OCI-LY3 (cell line): Measurements from ENCODE around the gene SNX15.

Experiments
- H2AFZ ChIP-seq: fragments of 200-600, 300-600 bp; shearing (Covaris generic); 2 replicates; pipeline ENCODE4 v1.6.0; 2014; ENCODE audit warnings: antibody characterized with exemption, low read depth, low read length
- H3K27ac ChIP-seq: fragments of 200-600, 300-600 bp; sonication (generic); 2 replicates; pipeline ENCODE4 v1.5.1; 2014; ENCODE audit warnings: mild to moderate bottlenecking, low read length, moderate library complexity, mixed read lengths
- H3K27me3 ChIP-seq: fragments of 200-600, 300-600 bp; sonication (generic); 2 replicates; pipeline ENCODE4 v1.6.1; 2014; ENCODE audit warnings: low read depth, low read length, mixed read lengths
- H3K36me3 ChIP-seq: fragments of 200-600, 300-600 bp; sonication (generic); replicated peaks from 2 replicates; pipeline ENCODE3; 2014; ENCODE audit warnings: low read depth, low read length, mixed read lengths
- H3K4me1 ChIP-seq: fragments of 300-600, 200-600 bp; sonication (generic); 2 replicates; pipeline ENCODE4 v1.6.1; 2014; ENCODE audit warnings: low read length, mixed read lengths
- H3K4me2 ChIP-seq: fragments of 200-600, 300-600 bp; sonication (generic); 2 replicates; pipeline ENCODE4 v1.6.1; 2014; ENCODE audit warnings: low read length, mixed read lengths
- H3K4me3 ChIP-seq: fragments of 300-600, 200-600 bp; sonication (generic); 2 replicates; pipeline ENCODE4 v1.5.1; 2014; ENCODE audit warnings: antibody characterized with exemption, mild to moderate bottlenecking, low read length, moderate library complexity
- H3K79me2 ChIP-seq: fragments of 300-600, 200-600 bp; shearing (Covaris generic); 2 replicates; pipeline ENCODE4 v1.6.1; 2014; ENCODE audit warnings: mild to moderate bottlenecking, low read length, mixed read lengths
- H3K9ac ChIP-seq: fragments of 300-600, 200-600 bp; shearing (Covaris generic); 2 replicates; pipeline ENCODE4 v1.6.0; 2014; ENCODE audit warnings: mild to moderate bottlenecking, low read length, moderate library complexity
- H3K9me3 ChIP-seq: fragments of 200-600, 300-600 bp; shearing (Covaris generic); 2 replicates; pipeline ENCODE4 v1.6.1; 2014; ENCODE audit warnings: low read length, mixed read lengths; ENCODE audit not compliant: insufficient read depth
- H4K20me1 ChIP-seq: fragments of 200-600, 300-600 bp; sonication (generic); 2 replicates; pipeline ENCODE4 v1.6.1; 2016; ENCODE audit warnings: low read length, mixed read lengths; ENCODE audit not compliant: insufficient read depth
- CTCF ChIP-seq: fragments of 200-600, 300-600 bp; sonication (generic); IDR thresholded peaks from 2 replicates; pipeline ENCODE4 v1.5.1; 2014; ENCODE audit warnings: antibody characterized with exemption, low read length, low read depth
- EZH2phosphoT487 ChIP-seq: fragments of 200-600 bp; shearing (Covaris generic); IDR thresholded peaks from 2 replicates; pipeline ENCODE4 v1.6.1; 2018; ENCODE audit warnings: antibody characterized with exemption, mixed run types, low read depth

The SNX15 gene

GRCh38 chr11:65051398-65051858 lies 24.2 kb downstream of the SNX15 start:
- Histone ChIP-seq H3K9ac (no peak overlapping the region), H3K79me2 (no peaks in the 10 kb centered on the region), H3K27me3 (no peaks in the 10 kb centered on the region; the same call in 1 of the 2 replicates), H3K36me3 (no peaks in the 10 kb centered on the region), H3K9me3 (no peaks in the 10 kb centered on the region), H3K4me3 (no peak overlapping the region), H3K27ac (no peak overlapping the region), H2AFZ (no peak overlapping the region), H4K20me1 (no peaks in the 10 kb centered on the region), H3K4me1 (peaks cover 35% of the 10 kb centered on the region), H3K4me2 (0 out of 2 replicates have a peak overlapping the region, but pooled peaks have one; percentile 6)
- TF ChIP-seq EZH2phosphoT487 = no peak

GRCh38 chr11:65053827-65054508 lies 26.7 kb downstream of the SNX15 start:
- Histone ChIP-seq H3K4me1 (peaks cover 41% of the 10 kb centered on the region), H3K9me3 (no peaks in the 10 kb centered on the region), H3K4me2 (peak overlapping the region; percentile 21), H3K27me3 (no peaks in the 10 kb centered on the region; the same call in 1 of the 2 replicates), H3K9ac (no peak overlapping the region), H3K27ac (no peak overlapping the region), H3K4me3 (no peak overlapping the region), H4K20me1 (no peaks in the 10 kb centered on the region), H3K79me2 (no peaks in the 10 kb centered on the region), H2AFZ (no peak overlapping the region), H3K36me3 (no peaks in the 10 kb centered on the region)
- TF ChIP-seq EZH2phosphoT487 = no peak
- TF ChIP-seq CTCF = no peak

GRCh38 chr11:65055538-65055937 lies 28.3 kb downstream of the SNX15 start:
- Histone ChIP-seq H2AFZ (no peak overlapping the region), H3K9me3 (no peaks in the 10 kb centered on the region), H3K79me2 (no peaks in the 10 kb centered on the region), H4K20me1 (no peaks in the 10 kb centered on the region), H3K4me3 (peak overlapping the region; percentile 31), H3K36me3 (no peaks in the 10 kb centered on the region), H3K27ac (peak overlapping the region; percentile 33), H3K4me1 (peaks cover 41% of the 10 kb centered on the region), H3K9ac (no peak overlapping the region), H3K4me2 (peak overlapping the region; percentile 59), H3K27me3 (no peaks in the 10 kb centered on the region; the same call in 1 of the 2 replicates)
- TF ChIP-seq EZH2phosphoT487 (no peak), CTCF (no peak)

GRCh38 chr11:65056999-65057398 lies 29.8 kb downstream of the SNX15 start:
- Histone ChIP-seq H2AFZ (no peak overlapping the region), H4K20me1 (no peaks in the 10 kb centered on the region), H3K9me3 (no peaks in the 10 kb centered on the region), H3K4me3 (no peak overlapping the region), H3K9ac (no peak overlapping the region), H3K27me3 (no peaks in the 10 kb centered on the region), H3K36me3 (no peaks in the 10 kb centered on the region), H3K79me2 (no peaks in the 10 kb centered on the region), H3K4me2 (no peak overlapping the region), H3K4me1 (peaks cover 44% of the 10 kb centered on the region), H3K27ac (no peak overlapping the region)
- no peak for TF ChIP-seq CTCF
- TF ChIP-seq EZH2phosphoT487 = no peak
